Colonic mucosa (tissue), 4 donors: ENCODE results near the gene ITLN1. TPM values are rescaled to one million over a fixed set of nuclear protein-coding genes. Genes with fewer than 3 reads are reported as not detected.

Source experiments
- DNase-seq: peaks from one replicate; pipeline ENCODE4 v3.0.0-alpha.2; 2020
- H3K27ac ChIP-seq: fragments of 200-600 bp; one replicate; pipeline ENCODE4 v1.8.0; 2021
- H3K27me3 ChIP-seq: fragments of 200-600 bp; one replicate; pipeline ENCODE4 v1.8.0; 2021
- H3K36me3 ChIP-seq: fragments of 200-600 bp; one replicate; pipeline ENCODE4 v1.8.0; 2021
- H3K4me1 ChIP-seq: fragments of 200-600 bp; one replicate; pipeline ENCODE4 v1.8.0; 2021; ENCODE audit warnings: mild to moderate bottlenecking
- H3K4me3 ChIP-seq: fragments of 200-600 bp; one replicate; pipeline ENCODE4 v1.8.0; 2021
- H3K9ac ChIP-seq, 2 donors: one replicate each; pipeline ENCODE4 v1.7.0; 2013; ENCODE audit warnings: control low read depth in 2 of 2, low read depth in 2 of 2, low read length in 2 of 2
- H3K9me3 ChIP-seq: fragments of 200-600 bp; one replicate; pipeline ENCODE4 v1.8.0; 2021
- intact Hi-C: fragments of 100-400 bp; cut with DNase I; formaldehyde crosslinking; loops from one replicate; pipeline ENCODE4 v1.14.1; 2022
- total RNA-seq, 2 donors: library from RNA; stranded (reverse); fragmentation: NEBNext Ultra II Directional in 1 of 2; extraction: Animal tissue kit (Norgen Biotek cat#: 25700) in 1 of 2; gene quantifications; one replicate each; pipeline ENCODE4 v1.2.1, GENCODE V29; 2021
- TF ChIP-seq, protein P1 (sequence below): fragments of 200-600 bp; IDR thresholded peaks from one replicate; pipeline ENCODE4 v1.8.0; 2022; ENCODE audit warnings: antibody characterized with exemption, mild to moderate bottlenecking
- donor health status: healthy.
- donor health status: DM: no; HTN: no; CAD: no.
- donor health status: DM: no; HTN: no; CAD: no.

The ITLN1 gene
- total RNA-seq, 2 donors from 2014 or later, result 164 to 256 TPM

DNA sequence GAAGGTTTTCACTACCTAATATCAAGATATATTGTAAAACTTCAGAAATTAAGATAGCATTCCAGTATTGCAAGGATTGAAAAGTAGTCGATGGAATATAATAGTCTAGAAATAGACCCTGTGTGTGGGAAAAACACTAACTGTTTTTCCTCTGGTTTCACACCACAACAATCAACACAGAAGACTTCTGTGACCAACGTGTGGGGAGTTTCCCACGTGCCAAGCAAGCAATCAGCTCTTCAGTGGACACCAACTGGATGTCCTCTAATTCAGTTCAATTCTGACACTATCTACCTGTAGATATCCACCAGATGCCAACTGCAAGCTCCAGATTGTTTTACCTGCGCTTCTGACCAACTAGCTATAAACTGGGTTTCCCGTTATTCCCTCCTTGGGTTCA lies 34.4 kb downstream of the ITLN1 start:
- H3K9me3 ChIP-seq, result no peaks in the 10 kb centered on the region
- no peaks in the 10 kb centered on the region for H3K27me3 ChIP-seq
- TF ChIP-seq, protein P1, sequence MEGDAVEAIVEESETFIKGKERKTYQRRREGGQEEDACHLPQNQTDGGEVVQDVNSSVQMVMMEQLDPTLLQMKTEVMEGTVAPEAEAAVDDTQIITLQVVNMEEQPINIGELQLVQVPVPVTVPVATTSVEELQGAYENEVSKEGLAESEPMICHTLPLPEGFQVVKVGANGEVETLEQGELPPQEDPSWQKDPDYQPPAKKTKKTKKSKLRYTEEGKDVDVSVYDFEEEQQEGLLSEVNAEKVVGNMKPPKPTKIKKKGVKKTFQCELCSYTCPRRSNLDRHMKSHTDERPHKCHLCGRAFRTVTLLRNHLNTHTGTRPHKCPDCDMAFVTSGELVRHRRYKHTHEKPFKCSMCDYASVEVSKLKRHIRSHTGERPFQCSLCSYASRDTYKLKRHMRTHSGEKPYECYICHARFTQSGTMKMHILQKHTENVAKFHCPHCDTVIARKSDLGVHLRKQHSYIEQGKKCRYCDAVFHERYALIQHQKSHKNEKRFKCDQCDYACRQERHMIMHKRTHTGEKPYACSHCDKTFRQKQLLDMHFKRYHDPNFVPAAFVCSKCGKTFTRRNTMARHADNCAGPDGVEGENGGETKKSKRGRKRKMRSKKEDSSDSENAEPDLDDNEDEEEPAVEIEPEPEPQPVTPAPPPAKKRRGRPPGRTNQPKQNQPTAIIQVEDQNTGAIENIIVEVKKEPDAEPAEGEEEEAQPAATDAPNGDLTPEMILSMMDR, result no peak
- H3K27ac ChIP-seq, result no peak overlapping the region
- H3K4me1 ChIP-seq, result no peaks in the 10 kb centered on the region
- H3K9ac ChIP-seq, result no peak overlapping the region
- H3K4me3 ChIP-seq, result no peak overlapping the region
- intact Hi-C loops, result no loop called here
- no peaks in the 10 kb centered on the region for H3K36me3 ChIP-seq
- DNase-seq, result no peak

DNA sequence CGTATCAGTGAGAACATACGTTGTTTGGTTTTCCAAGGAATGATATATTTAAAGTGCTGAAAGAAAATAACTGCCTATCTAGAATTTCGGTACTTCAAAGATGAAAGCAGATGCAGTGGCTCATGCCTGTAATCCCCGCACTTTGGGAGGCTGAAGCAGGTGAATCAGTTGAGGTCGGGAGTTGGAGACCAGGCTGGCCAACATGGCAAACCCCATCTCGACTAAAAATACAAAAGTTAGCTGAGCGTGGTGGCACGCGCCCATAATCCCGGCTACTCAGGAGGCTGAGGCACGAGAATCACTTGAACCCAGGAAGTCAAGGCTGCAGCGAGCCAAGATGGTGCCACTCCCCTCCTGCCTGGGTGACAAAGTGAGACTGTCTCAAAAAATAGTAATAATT lies 38.7 kb downstream of the ITLN1 start:
- intact Hi-C loops, result no loop called here
- no peak for DNase-seq
- Histone ChIP-seq H3K27me3 (no peaks in the 10 kb centered on the region), H3K9ac (no peak overlapping the region), H3K4me1 (no peaks in the 10 kb centered on the region), H3K9me3 (no peaks in the 10 kb centered on the region), H3K4me3 (no peak overlapping the region), H3K27ac (no peak overlapping the region), H3K36me3 (no peaks in the 10 kb centered on the region)
- TF ChIP-seq, protein P1, result no peak

DNA sequence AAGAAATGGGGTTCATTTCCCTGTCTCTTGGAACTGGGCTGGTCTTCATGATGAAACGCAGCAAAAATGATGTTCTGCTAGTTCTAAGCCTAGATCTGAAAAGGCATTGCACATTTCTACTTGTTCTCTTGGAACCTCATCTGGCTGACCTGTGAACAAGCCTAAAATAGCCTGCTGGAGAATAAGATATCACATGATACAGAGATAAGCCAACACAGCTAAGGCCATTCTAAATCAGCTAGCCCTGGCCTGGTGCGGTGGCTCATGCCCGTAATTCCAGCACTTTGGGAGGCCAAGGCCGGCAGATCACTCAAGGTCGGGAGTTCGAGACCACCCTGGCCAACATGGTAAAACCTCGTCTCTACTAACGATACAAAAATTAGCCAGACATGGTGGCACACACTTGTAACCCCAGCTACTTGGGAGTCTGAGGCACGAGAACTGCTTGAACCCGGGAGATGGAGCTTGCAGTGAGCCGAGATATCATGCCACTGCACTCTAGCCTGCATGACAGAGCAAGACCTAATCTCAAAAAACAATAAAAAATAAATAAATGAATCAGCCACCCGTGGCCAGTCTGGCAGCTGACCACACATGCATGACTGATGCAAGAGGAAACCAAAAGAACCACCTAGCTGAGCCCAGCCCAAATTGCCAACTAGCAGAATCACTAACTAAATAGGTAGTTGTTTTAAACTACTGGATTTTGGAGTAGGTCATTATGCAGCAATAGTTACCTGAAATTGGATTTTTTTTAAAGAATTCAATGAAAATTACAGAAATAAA lies 40.3 kb downstream of the ITLN1 start:
- TF ChIP-seq, protein P1, result no peak
- Histone ChIP-seq H3K4me1 (no peaks in the 10 kb centered on the region), H3K27me3 (no peaks in the 10 kb centered on the region), H3K36me3 (no peaks in the 10 kb centered on the region), H3K4me3 (no peak overlapping the region), H3K9ac (no peak overlapping the region), H3K27ac (no peak overlapping the region), H3K9me3 (no peaks in the 10 kb centered on the region)
- intact Hi-C loops, result no loop called here
- DNase-seq, result no peak

- H3K27ac ChIP-seq, result no peak overlapping the region
- H3K4me1 ChIP-seq, result peaks cover 5% of the 10 kb centered on the region
- intact Hi-C loops, result no loop called here
- TF ChIP-seq, protein P1, result no peak
- DNase-seq, result no peak
- no peaks in the 10 kb centered on the region for H3K9me3 ChIP-seq
- H3K36me3 ChIP-seq, result no peaks in the 10 kb centered on the region
- no peak overlapping the region for H3K4me3 ChIP-seq
- H3K27me3 ChIP-seq, result no peaks in the 10 kb centered on the region
- no peak overlapping the region for H3K9ac ChIP-seq
Measured at GRCh38 chr1:160841079-160841478, 43.9 kb downstream of the ITLN1 start.

- DNase-seq, result no peak
- TF ChIP-seq, protein P1, result no peak
- Histone ChIP-seq H3K4me1 (peaks cover 5% of the 10 kb centered on the region), H3K4me3 (no peak overlapping the region), H3K27ac (no peak overlapping the region), H3K36me3 (no peaks in the 10 kb centered on the region), H3K9ac (no peak overlapping the region), H3K9me3 (no peaks in the 10 kb centered on the region), H3K27me3 (no peaks in the 10 kb centered on the region)
- intact Hi-C loops, result loop anchor here (5.0 kb wide), 1 partner anchor 43 kb away; no protein-coding TSS in a partner anchor
Measured at GRCh38 chr1:160839746-160840145, 45.2 kb downstream of the ITLN1 start.
